Transverse colon (tissue), 3 donors: ENCODE measurements around the gene EVC.

Experiments used
- CTCF ChIP-seq, 5 experiments: fragments of 200-600 bp in 3 of 5; fragments of 450-650 bp in 2 of 5; sonication (generic) in 3 of 5; IDR thresholded peaks; 1 replicate in 2 of 5; 2 replicates in 3 of 5; pipeline ENCODE4 v1.5.1; 2016 to 2017; ENCODE audit warnings: antibody characterized with exemption in 5 of 5, inconsistent platforms in 3 of 5, mild to moderate bottlenecking in 2 of 5, moderate library complexity in 1 of 5
- POLR2A ChIP-seq: fragments of 450-650 bp; IDR thresholded peaks from one replicate; pipeline ENCODE4 v1.6.1; 2016; ENCODE audit warnings: antibody characterized with exemption, mild to moderate bottlenecking, moderate library complexity

- TF ChIP-seq CTCF (IDR thresholded peaks at IDR 0.05) (no peak), POLR2A (no peak)
Observed at GRCh38 chr4:5804656-5805055, 93.7 kb downstream of the EVC start.
